Esophagus muscularis mucosa (tissue), 3 donors: ENCODE data around the gene FAM184B.

ENCODE experiments used
- EP300 ChIP-seq: sonication (generic); formaldehyde crosslinking; IDR thresholded peaks from one replicate; pipeline ENCODE4 v1.6.1; 2017; ENCODE audit warnings: antibody characterized with exemption
- TF ChIP-seq, protein P1 (sequence below), 3 experiments: fragments of 200-600 bp in 2 of 3; fragments of 450-650 bp in 1 of 3; sonication (generic) in 2 of 3; IDR thresholded peaks; one replicate each; pipeline ENCODE4 v1.5.1; 2017 to 2019; ENCODE audit warnings: antibody characterized with exemption in 3 of 3, mild to moderate bottlenecking in 2 of 3, moderate library complexity in 1 of 3

DNA sequence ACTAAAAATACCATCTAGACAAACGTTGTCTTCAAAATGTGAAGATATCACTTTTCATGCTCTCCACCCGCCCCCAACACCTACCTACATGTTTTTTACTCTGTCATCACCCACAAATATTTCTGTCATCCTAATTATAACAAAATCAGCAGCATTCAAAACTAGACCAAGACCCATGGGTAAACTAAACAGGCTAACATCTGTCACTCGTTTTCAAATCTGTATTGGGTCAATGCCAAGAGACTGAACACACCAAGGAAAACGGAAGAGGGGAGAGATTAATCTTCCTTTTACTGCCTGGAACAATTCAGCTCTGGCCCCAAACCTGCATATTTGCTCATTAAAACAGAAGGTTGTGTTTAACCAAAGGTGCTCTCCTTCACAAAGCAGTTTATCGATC lies 17.5 kb downstream of the FAM184B start:
- TF ChIP-seq EP300, result no peak
- TF ChIP-seq, protein P1, sequence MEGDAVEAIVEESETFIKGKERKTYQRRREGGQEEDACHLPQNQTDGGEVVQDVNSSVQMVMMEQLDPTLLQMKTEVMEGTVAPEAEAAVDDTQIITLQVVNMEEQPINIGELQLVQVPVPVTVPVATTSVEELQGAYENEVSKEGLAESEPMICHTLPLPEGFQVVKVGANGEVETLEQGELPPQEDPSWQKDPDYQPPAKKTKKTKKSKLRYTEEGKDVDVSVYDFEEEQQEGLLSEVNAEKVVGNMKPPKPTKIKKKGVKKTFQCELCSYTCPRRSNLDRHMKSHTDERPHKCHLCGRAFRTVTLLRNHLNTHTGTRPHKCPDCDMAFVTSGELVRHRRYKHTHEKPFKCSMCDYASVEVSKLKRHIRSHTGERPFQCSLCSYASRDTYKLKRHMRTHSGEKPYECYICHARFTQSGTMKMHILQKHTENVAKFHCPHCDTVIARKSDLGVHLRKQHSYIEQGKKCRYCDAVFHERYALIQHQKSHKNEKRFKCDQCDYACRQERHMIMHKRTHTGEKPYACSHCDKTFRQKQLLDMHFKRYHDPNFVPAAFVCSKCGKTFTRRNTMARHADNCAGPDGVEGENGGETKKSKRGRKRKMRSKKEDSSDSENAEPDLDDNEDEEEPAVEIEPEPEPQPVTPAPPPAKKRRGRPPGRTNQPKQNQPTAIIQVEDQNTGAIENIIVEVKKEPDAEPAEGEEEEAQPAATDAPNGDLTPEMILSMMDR (IDR thresholded peaks at IDR 0.05), result no peak
